Common myeloid progenitor, CD34-positive (primary cell): ENCODE results near the gene PRDM16.

Experiments used
- CTCF ChIA-PET: fragments of 350-600 bp; sonication (Branson Sonifier 250); formaldehyde crosslinking; loops from one replicate; lab custom pipeline; 2021; ENCODE audit warnings: antibody characterized with exemption; lab: Charles Lee
- POLR2A ChIA-PET: fragments of 350-600 bp; sonication (Branson Sonifier 250); formaldehyde crosslinking; loops from one replicate; lab custom pipeline; 2021; ENCODE audit warnings: antibody characterized with exemption; lab: Charles Lee
- DNase-seq, 3 donors: peaks; one replicate each; pipeline versions ENCODE4 v3.0.0 to v3.0.0-alpha.2; 2013
- H3K27ac ChIP-seq, 2 experiments: 1 replicate in 1 of 2; 2 replicates in 1 of 2; pipeline ENCODE4 v1.7.0; 2013; ENCODE audit warnings: inconsistent platforms in 2 of 2, low read length in 2 of 2, mild to moderate bottlenecking in 2 of 2, low read depth in 1 of 2, moderate library complexity in 1 of 2; ENCODE audit not compliant: severe bottlenecking in 2 of 2, insufficient read depth in 1 of 2, poor library complexity in 1 of 2
- H3K27me3 ChIP-seq, 5 experiments: replicated peaks in 2 of 5; 1 replicate in 3 of 5; 2 replicates in 2 of 5; pipeline versions ENCODE4 v1.6.1 to v1.7.0; 2013; ENCODE audit warnings: low read length in 4 of 5, mild to moderate bottlenecking in 2 of 5, moderate library complexity in 2 of 5, inconsistent platforms in 1 of 5; ENCODE audit not compliant: insufficient read depth in 5 of 5, control insufficient read depth in 4 of 5
- H3K36me3 ChIP-seq, 4 experiments: 1 replicate in 2 of 4; 2 replicates in 2 of 4; pipeline versions ENCODE4 v1.6.1 to v1.7.0; 2013; ENCODE audit warnings: low read length in 3 of 4, control low read depth in 1 of 4, mild to moderate bottlenecking in 1 of 4; ENCODE audit not compliant: control insufficient read depth in 4 of 4, insufficient read depth in 4 of 4
- H3K4me1 ChIP-seq, 4 experiments: 1 replicate in 3 of 4; 2 replicates in 1 of 4; pipeline versions ENCODE4 v1.6.1 to v1.7.1; 2013; ENCODE audit warnings: low read length in 3 of 4, mild to moderate bottlenecking in 3 of 4, control low read depth in 1 of 4, inconsistent platforms in 1 of 4, moderate library complexity in 1 of 4; ENCODE audit not compliant: control insufficient read depth in 4 of 4, insufficient read depth in 4 of 4; ENCODE audit errors: control extremely low read depth in 1 of 4
- H3K4me3 ChIP-seq, 7 experiments: 1 replicate in 4 of 7; 2 replicates in 3 of 7; pipeline versions ENCODE4 v1.5.1 to v1.7.0; 2013; ENCODE audit warnings: mild to moderate bottlenecking in 7 of 7, low read length in 6 of 7, moderate library complexity in 6 of 7, inconsistent platforms in 2 of 7, low read depth in 2 of 7, control low read depth in 1 of 7; ENCODE audit not compliant: insufficient read depth in 4 of 7, control insufficient read depth in 1 of 7; ENCODE audit errors: extremely low read depth in 1 of 7
- H3K9me3 ChIP-seq, 5 experiments: 1 replicate in 4 of 5; 2 replicates in 1 of 5; pipeline versions ENCODE4 v1.6.1 to v1.7.1; 2013; ENCODE audit warnings: low read length in 4 of 5, mild to moderate bottlenecking in 2 of 5, inconsistent platforms in 1 of 5, low read depth in 1 of 5, moderate library complexity in 1 of 5; ENCODE audit not compliant: control insufficient read depth in 4 of 5, insufficient read depth in 2 of 5; ENCODE audit errors: control extremely low read depth in 1 of 5
- WGBS: methylation state at CpG from one replicate; pipeline ENCODE4 v1.1.5; 2013; ENCODE audit not compliant: insufficient coverage; 5-methylcytosine and 5-hydroxymethylcytosine counted together

PRDM16 gene

GRCh38 chr1:3096345-3096744 lies 27.3 kb downstream of the PRDM16 start:
- Histone ChIP-seq H3K9me3 (no peaks in the 10 kb centered on the region), H3K27me3 (no peaks in the 10 kb centered on the region), H3K4me1 (peaks cover 0 to 56% (median 40%) of the 10 kb centered on the region in 4 experiments), H3K4me3 (peak overlapping the region in 1 of 7 experiments; percentile 30), H3K27ac (no peak overlapping the region), H3K36me3 (no peaks in the 10 kb centered on the region)
- DNase-seq = peak in 2 of 3 donors; percentile 58 to 63
- CTCF ChIA-PET = interaction anchor here (1.2 kb wide), 1 partner anchor 121 kb away, joined by 3 read pairs; no protein-coding TSS in a partner anchor
- POLR2A ChIA-PET = no interaction called here
- 26% methylated on average over 12 of the region's 13 CpGs for WGBS

- POLR2A ChIA-PET = no interaction called here
These were observed 28.2 kb downstream of the PRDM16 start for GRCh38 chr1:3097231-3097630.

GRCh38 chr1:3097861-3098260 lies 28.9 kb downstream of the PRDM16 start:
- no peak for DNase-seq
- no peaks in the 10 kb centered on the region for H3K27me3 ChIP-seq
- POLR2A ChIA-PET = no interaction called here
- CTCF ChIA-PET = no interaction called here
- H3K36me3 ChIP-seq = no peaks in the 10 kb centered on the region
- WGBS = 95% methylated on average over 5 of the region's 7 CpGs
- no peaks in the 10 kb centered on the region for H3K9me3 ChIP-seq
- no peak overlapping the region for H3K4me3 ChIP-seq
- peaks cover 2 to 72% (median 50%) of the 10 kb centered on the region in 4 experiments for H3K4me1 ChIP-seq
- no peak overlapping the region for H3K27ac ChIP-seq

More at GRCh38 chr1:3097231-3097630, 28.2 kb downstream of the PRDM16 start:
- Histone ChIP-seq H3K4me3 (no peak overlapping the region), H3K4me1 (peaks cover 0 to 65% (median 44%) of the 10 kb centered on the region in 4 experiments), H3K27me3 (no peaks in the 10 kb centered on the region), H3K9me3 (no peaks in the 10 kb centered on the region), H3K36me3 (no peaks in the 10 kb centered on the region), H3K27ac (no peak overlapping the region)
- CTCF ChIA-PET = interaction anchor here (1.2 kb wide), 1 partner anchor 120 kb away, joined by 3 read pairs; no protein-coding TSS in a partner anchor
- WGBS = 99% methylated on average over 10 of the region's 12 CpGs
- no peak for DNase-seq

- no peaks in the 10 kb centered on the region for H3K9me3 ChIP-seq
- H3K4me3 ChIP-seq = no peak overlapping the region
- H3K36me3 ChIP-seq = no peaks in the 10 kb centered on the region
- DNase-seq = no peak
- peaks cover 2 to 66% (median 38%) of the 10 kb centered on the region in 4 experiments for H3K4me1 ChIP-seq
- ChIA-PET POLR2A (interaction anchor here (0.6 kb wide), 1 partner anchor 11 kb away, joined by 3 read pairs; no protein-coding TSS in a partner anchor), CTCF (interaction anchor here (4.2 kb wide), 1 partner anchor 20 kb away, joined by 13 read pairs; no protein-coding TSS in a partner anchor)
- no peaks in the 10 kb centered on the region for H3K27me3 ChIP-seq
- 93% methylated on average over 5 of the region's 9 CpGs for WGBS
- no peak overlapping the region for H3K27ac ChIP-seq
These were observed 30.9 kb downstream of the PRDM16 start for GRCh38 chr1:3099861-3100260.

GRCh38 chr1:3101124-3101939 lies 32.3 kb downstream of the PRDM16 start:
- no peak for DNase-seq
- CTCF ChIA-PET = interaction anchor here (1.0 to 4.2 kb wide), 6 partner anchors 9 to 52 kb away, joined by 3 to 13 read pairs (median 3); no protein-coding TSS in a partner anchor
- Histone ChIP-seq H3K27me3 (no peaks in the 10 kb centered on the region), H3K36me3 (no peaks in the 10 kb centered on the region), H3K4me3 (no peak overlapping the region), H3K27ac (no peak overlapping the region), H3K4me1 (peaks cover 2 to 55% (median 23%) of the 10 kb centered on the region in 4 experiments), H3K9me3 (no peaks in the 10 kb centered on the region)
- POLR2A ChIA-PET = no interaction called here
- WGBS = 92% methylated on average over 28 of the region's 29 CpGs

- ChIA-PET POLR2A (interaction anchor here (0.7 kb wide), 1 partner anchor 29 kb away, joined by 3 read pairs; no protein-coding TSS in a partner anchor), CTCF (interaction anchor here (0.7 to 4.2 kb wide), 3 partner anchors 10 to 71 kb away, joined by 3 to 13 read pairs (median 3); no protein-coding TSS in a partner anchor)
- H3K27me3 ChIP-seq = no peaks in the 10 kb centered on the region
- H3K4me3 ChIP-seq = no peak overlapping the region
- DNase-seq = peak in 2 of 3 donors; percentile 53 to 72
- H3K4me1 ChIP-seq = peaks cover 2 to 42% (median 13%) of the 10 kb centered on the region in 4 experiments
- H3K36me3 ChIP-seq = peaks cover 0 to 3% (median 2%) of the 10 kb centered on the region in 4 experiments
- WGBS = 23% methylated on average over 3 of the region's 3 CpGs
- peaks cover 0 to 7% (median under 1%) of the 10 kb centered on the region in 5 experiments for H3K9me3 ChIP-seq
- no peak overlapping the region for H3K27ac ChIP-seq
These were observed 33.6 kb downstream of the PRDM16 start for GRCh38 chr1:3102641-3103040.
